GM18909 (cell line): ENCODE results near the gene ABCC12.

Experiments
- ATAC-seq: cut with Tn5 transposase; IDR thresholded peaks from one replicate; pipeline ENCODE4 v1.9.1; 2021; ENCODE audit warnings: mild to moderate bottlenecking; ENCODE audit not compliant: unreplicated experiment, poor library complexity

ABCC12 gene

DNA sequence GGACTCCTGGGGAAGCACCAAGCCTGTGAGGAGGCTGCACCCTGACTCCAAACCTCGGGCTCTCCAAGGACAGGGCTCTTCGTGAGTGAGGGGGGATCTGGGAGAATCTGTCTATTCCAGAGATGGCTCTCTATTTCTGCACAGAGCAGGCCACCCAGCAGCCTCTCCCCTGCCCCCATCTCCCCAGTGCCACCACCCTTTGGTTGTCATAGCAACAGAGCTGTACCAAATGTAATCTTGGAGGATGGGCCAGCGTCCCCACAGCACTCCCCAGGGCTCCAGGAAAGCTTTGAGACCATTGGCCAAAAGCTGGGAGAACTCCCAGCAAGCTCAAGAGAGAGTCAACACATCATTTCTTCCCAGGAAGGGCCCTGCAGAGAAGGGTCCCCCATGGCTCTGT lies 49.3 kb downstream of the ABCC12 start:
- ATAC-seq: no peak
